H1 (cell line): ENCODE data around the gene HELQ. TPM values are rescaled to one million over a fixed set of nuclear protein-coding genes. Genes with fewer than 3 reads are reported as not detected.
A peak's percentile ranks its signal among the peaks of the same experiment; 100 is the strongest.

ENCODE experiments used
- CTCF ChIA-PET: fragments of 300-600 bp; sonication (Branson Sonifier 250); formaldehyde crosslinking; loops from one replicate; lab custom pipeline; 2021; ENCODE audit not compliant: partially characterized antibody; lab: Charles Lee
- POLR2A ChIA-PET: fragments of 300-600 bp; sonication (Branson Sonifier 250); formaldehyde crosslinking; loops from one replicate; lab custom pipeline; 2021; ENCODE audit warnings: inconsistent platforms; ENCODE audit not compliant: partially characterized antibody; lab: Charles Lee
- DNase-seq, 2 experiments: peaks; one replicate each; pipeline versions ENCODE4 v3.0.0 to v3.0.0-alpha.2; 2010 to 2022; ENCODE audit warnings: low spot score in 2 of 2, low read depth in 1 of 2, mixed read lengths in 1 of 2
- FAIRE-seq: peaks from 2 replicates; lab custom pipeline; 2011; peaks lifted over from hg19 to GRCh38; lab: Jason Lieb, UNC
- H2AFZ ChIP-seq: 2 replicates; pipeline ENCODE4 v1.8.1; 2012; ENCODE audit warnings: low read length, inconsistent platforms
- H2AK5ac ChIP-seq: 2 replicates; pipeline ENCODE4 v1.6.1; 2013; ENCODE audit warnings: low read depth, low read length
- H2BK120ac ChIP-seq: replicated peaks from 2 replicates; pipeline ENCODE3; 2013; ENCODE audit warnings: low read depth, low read length, inconsistent platforms
- H2BK12ac ChIP-seq: 2 replicates; pipeline ENCODE4 v1.6.1; 2013; ENCODE audit warnings: low read depth, low read length
- H2BK15ac ChIP-seq: 2 replicates; pipeline ENCODE4 v1.6.1; 2013; ENCODE audit warnings: low read length
- H2BK20ac ChIP-seq: 2 replicates; pipeline ENCODE4 v1.6.1; 2013; ENCODE audit warnings: low read length
- H2BK5ac ChIP-seq: 2 replicates; pipeline ENCODE4 v1.6.1; 2013; ENCODE audit warnings: low read depth, low read length
- H3K14ac ChIP-seq: 2 replicates; pipeline ENCODE4 v1.6.1; 2013; ENCODE audit warnings: inconsistent platforms; ENCODE audit not compliant: insufficient read length
- H3K18ac ChIP-seq: 2 replicates; pipeline ENCODE4 v1.6.1; 2013; ENCODE audit warnings: low read length; ENCODE audit errors: extremely low read depth
- H3K23ac ChIP-seq: 2 replicates; pipeline ENCODE4 v1.6.1; 2013; ENCODE audit warnings: inconsistent platforms; ENCODE audit not compliant: insufficient read length
- H3K23me2 ChIP-seq: 2 replicates; pipeline ENCODE4 v1.6.1; 2013; ENCODE audit warnings: low read depth, low read length
- H3K27ac ChIP-seq: 2 replicates; pipeline ENCODE4 v1.6.1; 2011; ENCODE audit warnings: low read depth, low read length, inconsistent platforms
- H3K27me3 ChIP-seq, 4 experiments: replicated peaks in 1 of 4; 1 replicate in 1 of 4; 2 replicates in 3 of 4; pipeline versions ENCODE4 v1.6.1 to v1.8.1; 2011 to 2013; ENCODE audit warnings: low read length in 3 of 4, mild to moderate bottlenecking in 3 of 4, inconsistent platforms in 2 of 4, mixed read lengths in 2 of 4, moderate library complexity in 1 of 4; ENCODE audit not compliant: control insufficient read depth in 3 of 4, insufficient read depth in 3 of 4; ENCODE audit errors: extremely low read depth in 1 of 4
- H3K36me3 ChIP-seq, 4 experiments: 2 replicates each; pipeline versions ENCODE4 v1.6.1 to v1.8.1; 2011 to 2013; ENCODE audit warnings: mild to moderate bottlenecking in 4 of 4, low read length in 3 of 4, moderate library complexity in 2 of 4, control low read depth in 1 of 4, inconsistent platforms in 1 of 4; ENCODE audit not compliant: insufficient read depth in 4 of 4, control insufficient read depth in 2 of 4
- H3K4ac ChIP-seq: replicated peaks from 2 replicates; pipeline ENCODE3; 2013; ENCODE audit warnings: low read length, low read depth, mixed read lengths, inconsistent platforms; ENCODE audit not compliant: insufficient read length
- H3K4me1 ChIP-seq, 4 experiments: replicated peaks in 1 of 4; 1 replicate in 1 of 4; 2 replicates in 3 of 4; pipeline versions ENCODE4 v1.6.1 to v1.8.1; 2011 to 2013; ENCODE audit warnings: low read length in 3 of 4, inconsistent platforms in 2 of 4, mixed read lengths in 1 of 4; ENCODE audit not compliant: insufficient read depth in 4 of 4, control insufficient read depth in 3 of 4
- H3K4me2 ChIP-seq, 2 experiments: 2 replicates each; pipeline versions ENCODE4 v1.6.1 to v1.8.1; 2011 to 2013; ENCODE audit warnings: low read depth in 2 of 2, low read length in 2 of 2, control low read depth in 1 of 2, inconsistent platforms in 1 of 2, mild to moderate bottlenecking in 1 of 2; ENCODE audit not compliant: insufficient read depth in 1 of 2
- H3K4me3 ChIP-seq, 4 experiments: fragments of 200-600, 300-600 bp in 1 of 4; sonication (generic), shearing (Covaris generic), sonication (Bioruptor Twin) in 1 of 4; 2 replicates each; pipeline versions ENCODE4 v1.5.1 to v1.8.1; 2011 to 2016; ENCODE audit warnings: low read length in 4 of 4, low read depth in 3 of 4, control low read depth in 2 of 4, inconsistent platforms in 2 of 4, mild to moderate bottlenecking in 2 of 4, mixed read lengths in 1 of 4, moderate library complexity in 1 of 4; ENCODE audit not compliant: insufficient read depth in 2 of 4; ENCODE audit errors: extremely low read depth in 1 of 4
- H3K56ac ChIP-seq: replicated peaks from 2 replicates; pipeline ENCODE3; 2013; ENCODE audit warnings: low read depth, mild to moderate bottlenecking, mixed read lengths, low read length, inconsistent platforms; ENCODE audit not compliant: insufficient read length
- H3K79me1 ChIP-seq: 2 replicates; pipeline ENCODE4 v1.6.1; 2013; ENCODE audit warnings: low read depth, low read length, control low read depth
- H3K79me2 ChIP-seq, 2 experiments: 2 replicates each; pipeline versions ENCODE4 v1.6.1 to v1.8.1; 2012 to 2013; ENCODE audit warnings: low read length in 2 of 2, mild to moderate bottlenecking in 2 of 2, inconsistent platforms in 1 of 2; ENCODE audit not compliant: insufficient read depth in 2 of 2, control insufficient read depth in 1 of 2
- H3K9ac ChIP-seq, 4 experiments: replicated peaks in 1 of 4; 1 replicate in 1 of 4; 2 replicates in 3 of 4; pipeline versions ENCODE4 v1.6.1 to v1.8.1; 2011 to 2013; ENCODE audit warnings: low read depth in 3 of 4, low read length in 3 of 4, control low read depth in 2 of 4, mild to moderate bottlenecking in 2 of 4, moderate library complexity in 2 of 4, inconsistent platforms in 1 of 4; ENCODE audit errors: extremely low read depth in 1 of 4
- H3K9me3 ChIP-seq, 2 experiments: 2 replicates each; pipeline versions ENCODE4 v1.6.1 to v1.8.1; 2012 to 2013; ENCODE audit warnings: mild to moderate bottlenecking in 2 of 2, moderate library complexity in 2 of 2, control low read depth in 1 of 2, inconsistent platforms in 1 of 2, low read depth in 1 of 2, low read length in 1 of 2, mixed read lengths in 1 of 2; ENCODE audit not compliant: insufficient read depth in 2 of 2
- H4K20me1 ChIP-seq, 2 experiments: replicated peaks in 1 of 2; 2 replicates each; pipeline versions ENCODE3 to v1.8.1; 2011 to 2013; ENCODE audit warnings: inconsistent platforms in 2 of 2, low read length in 2 of 2, mild to moderate bottlenecking in 1 of 2; ENCODE audit not compliant: insufficient read depth in 2 of 2, control insufficient read depth in 1 of 2
- H4K5ac ChIP-seq: 2 replicates; pipeline ENCODE4 v1.6.1; 2013; ENCODE audit warnings: low read length, low read depth, mixed read lengths, inconsistent platforms; ENCODE audit not compliant: insufficient read length
- H4K8ac ChIP-seq: 2 replicates; pipeline ENCODE4 v1.8.0; 2013; ENCODE audit warnings: mild to moderate bottlenecking, moderate library complexity, low read length, inconsistent platforms; ENCODE audit not compliant: insufficient read depth; ENCODE audit errors: extremely low read depth
- H4K91ac ChIP-seq: replicated peaks from 2 replicates; pipeline ENCODE3; 2013; ENCODE audit warnings: low read length, mixed read lengths, inconsistent platforms; ENCODE audit not compliant: insufficient read length
- BACH1 ChIP-seq: IDR thresholded peaks from 2 replicates; pipeline ENCODE4 v1.6.1; 2012; ENCODE audit warnings: low read length, improper control_type of control experiment
- CBX8 ChIP-seq: fragments of 300-800, 300-1000 bp; sonication (generic); IDR thresholded peaks from 2 replicates; pipeline ENCODE4 v1.7.1; 2016; ENCODE audit warnings: low read depth, low read length, borderline replicate concordance
- KDM5A ChIP-seq: fragments of 200-600 bp; IDR thresholded peaks from 2 replicates; pipeline ENCODE4 v1.7.1; 2012; ENCODE audit warnings: mild to moderate bottlenecking, low read length, inconsistent platforms, mixed read lengths
- MAFK ChIP-seq: IDR thresholded peaks from 2 replicates; pipeline ENCODE4 v1.6.1; 2012; ENCODE audit warnings: low read depth, mild to moderate bottlenecking, improper control_type of control experiment, low read length
- RAD21 ChIP-seq, 2 experiments: IDR thresholded peaks in 1 of 2; conservative IDR thresholded peaks in 1 of 2; 2 replicates each; pipeline ENCODE4 v1.6.1; 2011; ENCODE audit warnings: low read depth in 2 of 2, low read length in 2 of 2, improper control_type of control experiment in 1 of 2, inconsistent platforms in 1 of 2, mild to moderate bottlenecking in 1 of 2, moderate library complexity in 1 of 2
- RNF2 ChIP-seq: fragments of 200-900, 300-1000 bp; sonication (generic); IDR thresholded peaks from 2 replicates; pipeline ENCODE4 v1.7.1; 2016; ENCODE audit warnings: borderline replicate concordance, low read depth, mild to moderate bottlenecking, antibody characterized with exemption, low read length; ENCODE audit not compliant: poor library complexity, severe bottlenecking; ENCODE audit errors: missing control alignments
- WGBS, 2 experiments: shearing (Covaris generic) in 1 of 2; methylation state at CpG; one replicate each; pipeline versions ENCODE4 v1.1.6 to v1.1.7; 2013 to 2015; ENCODE audit warnings: low lambda C conversion rate in 2 of 2, mixed read lengths in 2 of 2, inconsistent platforms in 1 of 2, low coverage in 1 of 2, missing lambda C conversion rate in 1 of 2; ENCODE audit not compliant: insufficient replicate concordance in 2 of 2, insufficient coverage in 1 of 2, insufficient read length in 1 of 2; ENCODE audit errors: extremely low coverage in 1 of 2, missing lambda C conversion rate in 1 of 2; 5-methylcytosine and 5-hydroxymethylcytosine counted together
- polyA plus RNA-seq, 7 experiments: library from polyadenylated mRNA; depleted of rRNA in 3 of 7; stranded (reverse) in 5 of 7; unstranded in 2 of 7; fragments of >200 nt in 5 of 7; fragments of 200-250 nt in 2 of 7; gene quantifications; 1 replicate in 5 of 7; 2 replicates in 1 of 7; 4 replicates in 1 of 7; pipeline versions ENCODE4 v1.2.1 to v1.2.3, GENCODE V29; 2011 to 2013; ENCODE audit warnings: missing spikeins in 2 of 7, mixed read lengths in 2 of 7
- total RNA-seq: library from RNA; stranded (reverse); fragmentation: NEBNext Ultra II Directional; extraction: Animal tissue kit (Norgen Biotek cat#: 25700); gene quantifications from 2 replicates; pipeline ENCODE4 v1.2.1, GENCODE V29; 2021
- TF ChIP-seq, protein P1 (sequence below): IDR thresholded peaks from 2 replicates; pipeline ENCODE4 v1.6.1; 2012; ENCODE audit warnings: inconsistent platforms
- TF ChIP-seq, protein P2 (sequence below), 3 experiments: IDR thresholded peaks; 1 replicate in 2 of 3; 2 replicates in 1 of 3; pipeline versions ENCODE4 v1.5.1 to v1.6.1; 2011; ENCODE audit warnings: low read length in 3 of 3, mild to moderate bottlenecking in 3 of 3, inconsistent platforms in 2 of 3, low read depth in 1 of 3, moderate library complexity in 1 of 3; ENCODE audit not compliant: insufficient read depth in 1 of 3; ENCODE audit errors: control extremely low read depth in 1 of 3

Gene HELQ
- total and polyA plus RNA-seq, 2 of the 8 experiments (the other 6 are each of a cell fraction or from before 2014, with no cell fraction given) = 4.7 to 9.0 TPM

DNA sequence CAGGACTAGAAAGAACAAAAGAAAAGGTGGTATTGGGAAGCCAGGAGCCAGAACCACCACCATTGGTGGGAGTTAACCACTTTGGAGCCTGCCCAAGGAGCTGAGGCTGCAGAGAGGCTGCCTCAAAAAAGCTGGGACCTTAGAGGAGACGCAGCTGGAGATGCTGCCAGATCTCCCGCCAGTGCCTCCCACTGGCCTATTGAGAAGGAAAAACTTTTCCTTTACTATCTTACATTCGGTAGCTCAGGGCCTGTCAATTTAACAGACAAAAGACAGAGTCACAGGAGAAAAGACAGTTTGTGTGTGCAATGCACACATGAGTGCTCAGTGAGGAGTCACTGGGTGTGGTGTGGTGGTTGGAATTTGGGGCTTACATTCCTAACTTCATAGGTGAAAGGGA lies 68.6 kb downstream of the HELQ start:
- Histone ChIP-seq H3K9ac (no peak overlapping the region), H4K8ac (no peak overlapping the region), H3K9me3 (no peaks in the 10 kb centered on the region), H4K20me1 (peaks cover 0 to 8% of the 10 kb centered on the region in 2 experiments), H2BK15ac (no peak overlapping the region), H2AFZ (no peak overlapping the region; the same call in 1 of the 2 replicates), H3K79me1 (no peaks in the 10 kb centered on the region), H3K27me3 (peaks cover 21 to 41% (median 32%) of the 10 kb centered on the region in 4 experiments), H2AK5ac (no peak overlapping the region), H3K56ac (no peak overlapping the region), H3K4me1 (peaks cover 5 to 13% (median 9%) of the 10 kb centered on the region in 4 experiments; a peak in 6 of 7 replicates), H3K18ac (no peak overlapping the region), H2BK20ac (no peak overlapping the region), H3K79me2 (no peaks in the 10 kb centered on the region), H3K36me3 (no peaks in the 10 kb centered on the region), H3K4me2 (no peak overlapping the region; a peak in 1 of 4 replicates), H3K4ac (no peak overlapping the region), H2BK5ac (no peak overlapping the region), H3K14ac (no peak overlapping the region), H3K27ac (no peak overlapping the region), H4K5ac (no peak overlapping the region), H3K23ac (no peak overlapping the region), H4K91ac (no peak overlapping the region), H3K4me3 (no peak overlapping the region), H2BK12ac (no peak overlapping the region), H2BK120ac (no peak overlapping the region), H3K23me2 (no peaks in the 10 kb centered on the region)
- TF ChIP-seq CBX8 (no peak), RAD21 (IDR thresholded peaks at IDR 0.05 in 1 of 2, conservative IDR thresholded peaks at IDR 0.05 in 1 of 2; ENCODE audit: low read depth in 2 of 2, low read length in 2 of 2) (peak; percentile 8 to 29; a peak in 2 of 4 replicates), RNF2 (no peak), MAFK (no peak), KDM5A (no peak), BACH1 (no peak)
- TF ChIP-seq, protein P1, sequence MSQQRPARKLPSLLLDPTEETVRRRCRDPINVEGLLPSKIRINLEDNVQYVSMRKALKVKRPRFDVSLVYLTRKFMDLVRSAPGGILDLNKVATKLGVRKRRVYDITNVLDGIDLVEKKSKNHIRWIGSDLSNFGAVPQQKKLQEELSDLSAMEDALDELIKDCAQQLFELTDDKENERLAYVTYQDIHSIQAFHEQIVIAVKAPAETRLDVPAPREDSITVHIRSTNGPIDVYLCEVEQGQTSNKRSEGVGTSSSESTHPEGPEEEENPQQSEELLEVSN = no peak
- TF ChIP-seq, protein P2, sequence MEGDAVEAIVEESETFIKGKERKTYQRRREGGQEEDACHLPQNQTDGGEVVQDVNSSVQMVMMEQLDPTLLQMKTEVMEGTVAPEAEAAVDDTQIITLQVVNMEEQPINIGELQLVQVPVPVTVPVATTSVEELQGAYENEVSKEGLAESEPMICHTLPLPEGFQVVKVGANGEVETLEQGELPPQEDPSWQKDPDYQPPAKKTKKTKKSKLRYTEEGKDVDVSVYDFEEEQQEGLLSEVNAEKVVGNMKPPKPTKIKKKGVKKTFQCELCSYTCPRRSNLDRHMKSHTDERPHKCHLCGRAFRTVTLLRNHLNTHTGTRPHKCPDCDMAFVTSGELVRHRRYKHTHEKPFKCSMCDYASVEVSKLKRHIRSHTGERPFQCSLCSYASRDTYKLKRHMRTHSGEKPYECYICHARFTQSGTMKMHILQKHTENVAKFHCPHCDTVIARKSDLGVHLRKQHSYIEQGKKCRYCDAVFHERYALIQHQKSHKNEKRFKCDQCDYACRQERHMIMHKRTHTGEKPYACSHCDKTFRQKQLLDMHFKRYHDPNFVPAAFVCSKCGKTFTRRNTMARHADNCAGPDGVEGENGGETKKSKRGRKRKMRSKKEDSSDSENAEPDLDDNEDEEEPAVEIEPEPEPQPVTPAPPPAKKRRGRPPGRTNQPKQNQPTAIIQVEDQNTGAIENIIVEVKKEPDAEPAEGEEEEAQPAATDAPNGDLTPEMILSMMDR (IDR thresholded peaks at IDR 0.05; ENCODE audit: control extremely low read depth in 1 of 3, insufficient read depth in 1 of 3, low read depth in 1 of 3, low read length in 3 of 3) = peak; percentile 4 to 20 (median 7); a peak in 2 of 4 replicates
- DNase-seq = no peak
- 40% methylated on average over 3 of the region's 3 CpGs; no CpG with 5 or more reads in 1 of the 2 experiments for WGBS, 2 experiments
- ChIA-PET CTCF (interaction anchor here (1.0 to 3.1 kb wide), 7 partner anchors 14 to 105 kb away, joined by 3 to 20 read pairs (median 4); partner anchors contain the start of genes HELQ and MRPS18C), POLR2A (no interaction called here)
- FAIRE-seq = no peak
